ENCODE results near the gene MRGPRD.

GRCh38 chr11:68996376-68997123 lies 15.8 kb upstream of the MRGPRD start:
- TF ChIP-seq FOXK2 (IDR thresholded peaks at IDR 0.05): no peak
- no peak for TF ChIP-seq SP1 (IDR thresholded peaks at IDR 0.05)
- no peak for TF ChIP-seq HDGF (IDR thresholded peaks at IDR 0.05; ENCODE audit: borderline replicate concordance)
- TF ChIP-seq, protein P1, sequence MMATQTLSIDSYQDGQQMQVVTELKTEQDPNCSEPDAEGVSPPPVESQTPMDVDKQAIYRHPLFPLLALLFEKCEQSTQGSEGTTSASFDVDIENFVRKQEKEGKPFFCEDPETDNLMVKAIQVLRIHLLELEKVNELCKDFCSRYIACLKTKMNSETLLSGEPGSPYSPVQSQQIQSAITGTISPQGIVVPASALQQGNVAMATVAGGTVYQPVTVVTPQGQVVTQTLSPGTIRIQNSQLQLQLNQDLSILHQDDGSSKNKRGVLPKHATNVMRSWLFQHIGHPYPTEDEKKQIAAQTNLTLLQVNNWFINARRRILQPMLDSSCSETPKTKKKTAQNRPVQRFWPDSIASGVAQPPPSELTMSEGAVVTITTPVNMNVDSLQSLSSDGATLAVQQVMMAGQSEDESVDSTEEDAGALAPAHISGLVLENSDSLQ (IDR thresholded peaks at IDR 0.05): no peak
- no peak for TF ChIP-seq SUZ12 (IDR thresholded peaks at IDR 0.05)

All from HEK293T (cell line).